ENCODE data around the gene PTPRG.

DNA sequence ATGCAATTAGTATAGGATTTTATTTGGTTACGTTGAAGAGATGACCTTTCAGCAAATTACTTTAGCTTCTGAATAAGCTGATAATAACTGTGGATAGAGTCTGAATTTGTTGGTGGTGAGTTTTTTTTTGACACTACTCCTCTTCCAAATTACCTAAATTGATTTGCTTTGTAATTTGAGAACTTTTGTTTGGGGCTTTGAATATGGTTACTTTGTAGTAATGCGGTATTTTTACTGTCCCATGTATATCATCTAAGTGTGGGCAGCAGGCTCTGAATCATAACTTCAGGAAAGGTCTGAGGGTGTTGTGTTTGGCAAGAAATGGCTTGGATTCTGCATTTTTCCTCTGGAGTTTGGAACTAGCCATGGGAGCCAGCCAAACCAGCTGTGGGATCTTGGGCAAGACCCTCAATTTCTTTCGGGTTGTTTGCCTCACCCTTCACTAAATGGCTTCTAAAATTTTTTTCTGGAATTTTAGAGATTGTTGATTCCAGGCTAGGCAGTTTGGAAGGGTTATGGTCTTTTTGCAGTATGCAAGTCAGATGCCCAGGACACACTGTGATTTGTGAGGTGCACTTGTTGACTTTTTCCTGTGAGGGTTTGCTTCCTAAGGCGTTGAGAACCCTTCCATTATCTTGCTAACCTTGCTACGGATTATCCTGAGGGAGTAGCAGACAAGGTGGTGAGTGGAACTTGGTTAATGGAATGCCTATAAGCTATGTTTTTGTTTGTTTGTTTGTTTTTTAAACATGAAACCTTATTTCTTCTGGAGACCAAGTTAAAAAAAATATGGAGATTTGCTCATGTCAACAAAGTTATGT lies 10.4 kb downstream of the PTPRG start:
- TF ChIP-seq, protein P1, sequence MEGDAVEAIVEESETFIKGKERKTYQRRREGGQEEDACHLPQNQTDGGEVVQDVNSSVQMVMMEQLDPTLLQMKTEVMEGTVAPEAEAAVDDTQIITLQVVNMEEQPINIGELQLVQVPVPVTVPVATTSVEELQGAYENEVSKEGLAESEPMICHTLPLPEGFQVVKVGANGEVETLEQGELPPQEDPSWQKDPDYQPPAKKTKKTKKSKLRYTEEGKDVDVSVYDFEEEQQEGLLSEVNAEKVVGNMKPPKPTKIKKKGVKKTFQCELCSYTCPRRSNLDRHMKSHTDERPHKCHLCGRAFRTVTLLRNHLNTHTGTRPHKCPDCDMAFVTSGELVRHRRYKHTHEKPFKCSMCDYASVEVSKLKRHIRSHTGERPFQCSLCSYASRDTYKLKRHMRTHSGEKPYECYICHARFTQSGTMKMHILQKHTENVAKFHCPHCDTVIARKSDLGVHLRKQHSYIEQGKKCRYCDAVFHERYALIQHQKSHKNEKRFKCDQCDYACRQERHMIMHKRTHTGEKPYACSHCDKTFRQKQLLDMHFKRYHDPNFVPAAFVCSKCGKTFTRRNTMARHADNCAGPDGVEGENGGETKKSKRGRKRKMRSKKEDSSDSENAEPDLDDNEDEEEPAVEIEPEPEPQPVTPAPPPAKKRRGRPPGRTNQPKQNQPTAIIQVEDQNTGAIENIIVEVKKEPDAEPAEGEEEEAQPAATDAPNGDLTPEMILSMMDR (conservative IDR thresholded peaks at IDR 0.05; ENCODE audit: low read depth in 2 of 2): no peak
- TF ChIP-seq POLR2AphosphoS5 (IDR thresholded peaks at IDR 0.05; ENCODE audit: low read depth): no peak
- no peak for TF ChIP-seq EZH2 (IDR thresholded peaks at IDR 0.05; ENCODE audit: low read depth, unreplicated experiment)
- TF ChIP-seq EZH2phosphoT487 (IDR thresholded peaks at IDR 0.05; ENCODE audit: unreplicated experiment): no peak
- TF ChIP-seq, protein P2, sequence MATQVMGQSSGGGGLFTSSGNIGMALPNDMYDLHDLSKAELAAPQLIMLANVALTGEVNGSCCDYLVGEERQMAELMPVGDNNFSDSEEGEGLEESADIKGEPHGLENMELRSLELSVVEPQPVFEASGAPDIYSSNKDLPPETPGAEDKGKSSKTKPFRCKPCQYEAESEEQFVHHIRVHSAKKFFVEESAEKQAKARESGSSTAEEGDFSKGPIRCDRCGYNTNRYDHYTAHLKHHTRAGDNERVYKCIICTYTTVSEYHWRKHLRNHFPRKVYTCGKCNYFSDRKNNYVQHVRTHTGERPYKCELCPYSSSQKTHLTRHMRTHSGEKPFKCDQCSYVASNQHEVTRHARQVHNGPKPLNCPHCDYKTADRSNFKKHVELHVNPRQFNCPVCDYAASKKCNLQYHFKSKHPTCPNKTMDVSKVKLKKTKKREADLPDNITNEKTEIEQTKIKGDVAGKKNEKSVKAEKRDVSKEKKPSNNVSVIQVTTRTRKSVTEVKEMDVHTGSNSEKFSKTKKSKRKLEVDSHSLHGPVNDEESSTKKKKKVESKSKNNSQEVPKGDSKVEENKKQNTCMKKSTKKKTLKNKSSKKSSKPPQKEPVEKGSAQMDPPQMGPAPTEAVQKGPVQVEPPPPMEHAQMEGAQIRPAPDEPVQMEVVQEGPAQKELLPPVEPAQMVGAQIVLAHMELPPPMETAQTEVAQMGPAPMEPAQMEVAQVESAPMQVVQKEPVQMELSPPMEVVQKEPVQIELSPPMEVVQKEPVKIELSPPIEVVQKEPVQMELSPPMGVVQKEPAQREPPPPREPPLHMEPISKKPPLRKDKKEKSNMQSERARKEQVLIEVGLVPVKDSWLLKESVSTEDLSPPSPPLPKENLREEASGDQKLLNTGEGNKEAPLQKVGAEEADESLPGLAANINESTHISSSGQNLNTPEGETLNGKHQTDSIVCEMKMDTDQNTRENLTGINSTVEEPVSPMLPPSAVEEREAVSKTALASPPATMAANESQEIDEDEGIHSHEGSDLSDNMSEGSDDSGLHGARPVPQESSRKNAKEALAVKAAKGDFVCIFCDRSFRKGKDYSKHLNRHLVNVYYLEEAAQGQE (IDR thresholded peaks at IDR 0.05; ENCODE audit: unreplicated experiment): no peak

All from GM23338 (cell line).